ENCODE data around the gene DAB2IP.

The DAB2IP gene

GRCh38 chr9:121830441-121831140, 179.2 kb downstream of the DAB2IP start:
- DNase-seq, result peak in 1 of 56 donors; percentile 23

- DNase-seq, result no peak
Measured at GRCh38 chr9:121831869-121832268, 180.4 kb downstream of the DAB2IP start.

GRCh38 chr9:121833061-121833460, 181.6 kb downstream of the DAB2IP start:
- DNase-seq, result no peak
